DMS153 treated with DMSO at 0.1 percent for 48 hours (cell line): ENCODE data around the gene ALX4.

ENCODE experiments used
- DNase-seq: peaks from one replicate; lab custom pipeline; 2025; ENCODE audit not compliant: unreplicated experiment; lab: John Stamatoyannopoulos, UW

The ALX4 gene

GRCh38 chr11:44316659-44317240, 6.8 kb upstream of the ALX4 start:
- peak; percentile 61 for DNase-seq

GRCh38 chr11:44315947-44316658, 6.2 kb upstream of the ALX4 start:
- no peak for DNase-seq

- DNase-seq, result no peak
Measured at GRCh38 chr11:44314733-44315132, 4.8 kb upstream of the ALX4 start.

- no peak for DNase-seq
Measured at GRCh38 chr11:44313761-44314489, 4.0 kb upstream of the ALX4 start.

GRCh38 chr11:44312876-44313275, 2.9 kb upstream of the ALX4 start:
- no peak for DNase-seq

GRCh38 chr11:44311339-44312261, 1.7 kb upstream of the ALX4 start:
- no peak for DNase-seq

- no peak for DNase-seq
Measured at GRCh38 chr11:44310463-44311272, 729 bp upstream of the ALX4 start.

- no peak for DNase-seq
Measured at GRCh38 chr11:44310206-44310462, 195 bp upstream of the ALX4 start.

- no peak for DNase-seq
Measured at GRCh38 chr11:44308923-44309477, 939 bp downstream of the ALX4 start.

- DNase-seq, result no peak
Measured at GRCh38 chr11:44308256-44308922, 1.6 kb downstream of the ALX4 start.

- DNase-seq, result no peak
Measured at GRCh38 chr11:44307340-44308099, 2.4 kb downstream of the ALX4 start.

GRCh38 chr11:44306918-44307244, 3.1 kb downstream of the ALX4 start:
- no peak for DNase-seq

GRCh38 chr11:44306052-44306917, 3.7 kb downstream of the ALX4 start:
- DNase-seq, result no peak

- DNase-seq, result no peak
Measured at GRCh38 chr11:44305470-44306051, 4.4 kb downstream of the ALX4 start.

GRCh38 chr11:44305026-44305469, 4.9 kb downstream of the ALX4 start:
- no peak for DNase-seq

- no peak for DNase-seq
Measured at GRCh38 chr11:44304091-44305025, 5.6 kb downstream of the ALX4 start.
